Epidermal melanocyte (primary cell): Measurements from ENCODE around the gene HAO2.
"Not testable (repeated sequence)": the region's sequence is repeated elsewhere in the genome, so short reads cannot be mapped to it uniquely, and the experiment has no call there.

Source experiments
- DNase-seq: peaks from one replicate; pipeline ENCODE4 v3.0.0; 2011; ENCODE audit warnings: low spot score; ENCODE audit not compliant: insufficient read length

Gene HAO2

DNA sequence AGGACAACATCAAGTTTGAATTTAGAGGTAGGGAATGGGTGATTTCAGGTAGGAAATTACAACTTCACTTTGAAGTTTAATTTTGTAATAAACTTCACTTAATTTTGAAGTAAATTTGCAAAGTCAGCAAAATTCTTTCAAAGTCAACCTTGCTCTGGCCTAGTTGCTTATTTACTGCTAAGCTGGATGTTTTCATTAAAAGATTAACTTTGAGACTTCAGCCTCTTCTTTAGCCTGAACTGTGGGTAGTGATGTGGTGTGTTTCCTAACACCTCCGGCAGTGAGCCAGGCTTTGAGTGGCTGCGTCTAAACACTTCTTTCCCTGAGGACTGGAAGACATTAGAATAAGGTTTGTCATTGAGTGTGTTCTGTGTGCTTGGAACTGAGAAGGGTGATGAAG lies at the start of gene HAO2:
HAO2 (plus strand) TSS at position 232 of the 400 bp plus-strand sequence. CDS start 12,301 bp downstream, outside the sequence.
- DNase-seq: no peak

DNA sequence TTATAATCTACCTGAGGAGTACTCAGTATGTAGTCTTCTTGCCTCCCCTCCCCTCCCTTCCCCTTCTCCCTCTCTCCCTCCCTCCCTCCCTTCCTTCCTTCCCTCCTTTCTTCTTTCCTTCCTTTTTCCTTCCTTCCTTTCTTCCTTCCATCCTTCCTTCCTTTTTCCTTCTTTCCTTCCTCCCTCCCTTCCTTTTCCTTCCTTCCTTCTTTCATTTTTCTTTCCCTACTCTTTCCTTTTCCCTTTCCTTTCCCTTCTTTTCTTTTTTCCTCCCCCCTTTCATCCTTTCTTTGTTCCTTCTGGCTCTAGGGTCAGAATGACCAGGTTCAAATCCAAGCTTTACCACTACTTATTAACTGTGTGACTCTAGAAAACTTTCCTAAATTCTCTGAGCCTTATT lies 48.5 kb upstream of the HAO2 start:
- DNase-seq: no peak

DNA sequence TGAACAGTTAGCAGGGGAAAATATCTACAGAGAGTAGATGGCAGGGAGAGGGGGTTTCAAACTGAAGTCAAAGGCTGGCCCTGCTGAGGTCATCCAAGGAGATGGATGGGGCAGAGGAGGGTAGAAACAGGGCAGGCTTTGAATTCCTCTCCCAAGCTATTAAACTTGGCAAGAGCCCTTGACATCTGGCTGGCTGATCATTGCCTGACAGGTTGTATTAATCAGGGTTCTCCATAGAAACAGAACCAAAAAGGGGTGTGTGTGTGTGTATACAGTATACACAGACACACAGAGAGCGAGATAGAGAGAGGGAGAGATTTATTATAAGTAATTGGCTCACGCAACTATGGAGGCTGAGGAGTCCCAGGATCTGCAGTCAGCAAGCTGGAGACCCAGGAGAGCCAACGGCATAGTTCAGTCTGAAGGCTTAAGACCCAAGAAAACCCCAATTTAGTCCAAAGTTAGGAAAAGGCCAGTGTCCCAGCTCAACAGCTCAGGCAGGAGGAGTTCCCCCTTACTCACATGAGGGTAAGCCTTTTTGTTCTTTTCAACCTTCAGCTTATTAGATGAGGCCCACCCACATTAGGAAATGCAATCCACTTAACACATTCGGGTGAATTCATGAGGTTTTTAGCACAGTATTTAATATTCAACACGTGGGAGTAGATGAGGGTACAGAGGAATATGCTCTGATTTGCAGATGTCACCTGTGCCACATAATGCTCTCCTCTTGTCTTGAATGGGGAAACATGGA lies 46.7 kb upstream of the HAO2 start:
- no peak for DNase-seq

DNA sequence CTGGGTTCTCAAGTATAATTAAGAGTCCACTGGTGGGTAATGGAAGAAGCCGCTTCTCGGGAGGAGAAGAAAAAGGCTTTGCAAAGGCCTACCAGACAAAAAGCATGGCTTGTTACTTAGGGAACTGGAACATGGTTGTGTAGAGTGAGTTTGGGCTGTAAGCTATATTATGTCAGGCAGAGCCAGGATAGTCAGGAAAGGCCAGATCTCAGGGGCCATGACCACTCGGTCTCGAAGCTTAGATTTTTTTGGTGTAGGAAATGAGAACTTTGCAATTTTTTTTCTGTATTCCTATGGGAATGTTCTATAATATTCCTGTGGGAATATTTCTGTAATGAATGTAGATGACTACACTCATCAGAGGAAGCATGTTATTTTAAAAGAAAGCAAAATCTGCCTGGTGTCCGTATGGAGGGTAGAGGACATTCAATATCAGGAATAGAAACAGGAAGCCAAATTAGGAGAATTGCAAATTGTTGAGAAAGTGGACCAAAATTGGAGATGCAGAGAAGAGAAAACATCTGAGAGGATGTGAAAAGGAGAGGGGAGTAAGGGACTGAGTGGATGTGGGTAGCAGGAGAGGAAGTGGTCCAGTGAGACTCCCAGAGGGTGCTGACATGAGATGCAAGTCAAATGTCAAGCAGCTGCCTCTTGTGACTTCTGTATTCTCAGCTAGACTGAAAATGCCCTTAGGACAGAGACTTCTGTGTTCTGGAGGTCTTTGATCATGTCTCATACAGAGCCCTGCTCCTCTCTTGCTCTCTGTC lies 45.2 kb upstream of the HAO2 start:
- no peak for DNase-seq

DNA sequence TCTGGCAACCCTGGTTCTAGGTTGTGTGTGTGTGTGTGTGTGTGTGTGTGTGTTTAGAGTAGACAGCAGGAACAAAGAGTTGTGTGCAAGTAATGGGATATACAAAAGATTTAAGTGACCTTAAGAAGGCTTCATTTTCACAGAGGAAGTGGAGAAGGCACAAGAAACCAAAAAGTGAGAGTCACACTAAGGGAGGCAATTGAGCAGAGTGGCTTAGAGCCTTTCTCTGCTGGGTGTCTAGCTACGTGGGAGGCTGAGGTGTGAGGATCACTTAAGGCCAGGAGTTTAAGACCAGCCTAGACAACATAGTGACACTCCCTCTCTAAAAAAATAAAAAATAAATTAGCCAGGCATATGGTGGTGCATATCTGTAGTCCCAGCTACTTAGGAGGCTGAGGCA lies 44.4 kb upstream of the HAO2 start:
- DNase-seq: no peak

DNA sequence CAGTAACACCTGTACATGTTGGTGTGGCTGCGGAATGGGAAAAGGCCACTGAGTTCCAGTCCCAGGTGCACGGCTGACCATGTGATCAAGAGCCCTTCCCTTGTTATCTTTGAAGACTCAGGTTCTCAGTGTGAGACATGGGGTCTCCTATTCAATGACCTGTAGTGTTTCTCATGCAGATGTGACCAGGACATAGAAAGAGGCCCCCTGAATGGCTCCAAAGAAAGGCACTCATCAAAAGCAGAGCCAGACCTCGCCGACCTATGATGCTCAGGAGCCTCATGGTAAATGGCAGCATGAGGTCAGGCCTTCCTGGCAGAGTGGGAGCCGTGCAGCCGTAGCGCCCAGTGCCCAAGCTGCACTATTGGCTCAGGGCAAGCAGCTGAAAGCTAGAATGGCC lies 42.3 kb upstream of the HAO2 start:
- no peak for DNase-seq

DNA sequence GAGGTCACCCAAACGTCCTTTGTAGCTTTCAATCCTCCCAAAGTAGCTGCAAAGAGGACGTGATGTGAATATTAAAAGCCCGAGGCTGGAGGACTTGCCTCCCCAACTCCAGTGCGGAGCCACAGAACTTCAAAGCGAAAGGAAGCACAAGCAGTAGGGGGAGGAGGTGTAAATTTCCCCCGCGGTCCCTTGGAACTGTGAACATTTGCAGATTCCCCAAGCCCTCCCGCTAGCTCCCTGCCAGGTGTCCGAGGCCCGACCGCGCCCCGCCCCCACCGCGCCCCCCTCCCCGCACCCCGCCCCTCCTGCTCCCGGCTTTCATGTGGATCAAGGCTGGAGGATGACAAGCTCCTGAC lies 41.5 kb upstream of the HAO2 start:
- DNase-seq: no peak

DNA sequence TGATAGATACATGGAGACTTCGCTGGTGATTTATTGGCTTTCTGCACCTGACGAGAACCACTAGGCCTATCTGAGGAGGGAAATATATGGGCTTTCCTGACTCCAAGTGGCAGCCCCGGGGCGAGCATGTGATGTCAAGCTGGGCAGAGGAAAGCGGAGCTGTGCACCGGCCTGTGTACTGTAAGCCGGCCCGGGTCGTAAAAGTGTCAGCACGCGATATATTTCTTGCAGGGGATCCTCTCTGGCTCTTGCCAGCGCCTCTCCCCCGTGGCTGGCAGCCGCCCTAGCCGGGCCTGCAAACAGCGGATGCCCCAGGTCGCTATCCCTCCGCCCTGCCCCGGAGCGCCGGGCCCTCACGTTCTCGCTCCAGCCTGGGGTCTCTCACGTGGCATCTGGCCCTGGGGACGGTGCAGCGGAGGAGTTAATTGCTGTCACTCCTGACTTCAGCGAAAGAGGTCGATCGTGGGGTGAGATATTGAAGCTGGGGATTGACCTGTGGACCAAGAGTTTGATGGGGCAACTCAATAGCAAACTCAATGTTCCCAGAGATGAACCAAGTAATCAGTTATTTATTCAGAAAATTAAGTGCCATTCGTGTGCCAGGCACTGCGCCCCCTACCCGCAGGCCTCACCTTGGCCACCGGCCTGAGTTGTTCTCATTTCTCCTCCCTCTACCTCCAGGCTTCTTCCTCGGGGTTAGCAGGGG lies 41.0 kb upstream of the HAO2 start:
- peak; percentile 20 for DNase-seq

DNA sequence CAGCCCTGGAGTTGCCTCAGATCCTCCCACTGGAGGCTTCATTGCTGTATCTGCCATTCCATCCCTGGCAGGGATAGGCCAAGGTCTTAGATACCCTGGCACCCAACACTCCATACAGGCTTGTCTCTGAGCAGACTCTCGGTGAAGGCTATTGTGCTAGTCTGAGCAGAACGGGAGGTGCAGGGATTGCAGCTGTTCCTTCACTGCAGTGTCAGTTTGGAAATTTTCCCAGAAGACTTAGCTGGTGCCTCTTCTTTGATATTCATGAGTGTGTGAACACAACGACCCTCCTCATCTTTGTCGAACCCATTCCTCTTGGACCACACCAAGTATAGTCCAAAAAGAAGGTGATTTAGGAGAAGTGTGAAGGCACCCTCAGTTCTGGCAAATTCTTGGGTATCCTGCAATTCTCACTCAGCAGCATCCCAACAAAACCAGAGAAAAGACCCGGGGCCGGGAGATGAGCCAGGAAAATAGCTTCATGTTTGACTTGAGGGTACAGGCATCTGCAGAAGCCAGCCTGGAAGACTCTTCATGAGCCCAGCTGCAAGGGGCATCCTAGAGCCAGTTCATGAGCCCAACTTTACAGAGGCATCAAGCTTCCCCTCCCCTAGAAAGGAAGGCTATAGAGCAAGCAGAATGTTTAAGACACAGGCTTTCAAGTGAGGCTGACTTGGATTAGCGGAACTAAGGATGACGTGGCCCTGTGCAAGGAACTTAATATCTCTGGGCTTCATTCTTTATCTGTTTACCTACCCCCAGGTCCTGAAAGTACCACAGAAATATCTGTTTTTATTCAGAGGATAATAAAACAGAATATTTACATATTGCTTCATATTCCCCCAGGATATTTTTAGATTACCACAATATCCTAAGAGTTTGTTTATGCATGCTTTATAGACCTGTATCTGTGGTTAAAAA lies 38.8 kb upstream of the HAO2 start:
- DNase-seq: no peak

DNA sequence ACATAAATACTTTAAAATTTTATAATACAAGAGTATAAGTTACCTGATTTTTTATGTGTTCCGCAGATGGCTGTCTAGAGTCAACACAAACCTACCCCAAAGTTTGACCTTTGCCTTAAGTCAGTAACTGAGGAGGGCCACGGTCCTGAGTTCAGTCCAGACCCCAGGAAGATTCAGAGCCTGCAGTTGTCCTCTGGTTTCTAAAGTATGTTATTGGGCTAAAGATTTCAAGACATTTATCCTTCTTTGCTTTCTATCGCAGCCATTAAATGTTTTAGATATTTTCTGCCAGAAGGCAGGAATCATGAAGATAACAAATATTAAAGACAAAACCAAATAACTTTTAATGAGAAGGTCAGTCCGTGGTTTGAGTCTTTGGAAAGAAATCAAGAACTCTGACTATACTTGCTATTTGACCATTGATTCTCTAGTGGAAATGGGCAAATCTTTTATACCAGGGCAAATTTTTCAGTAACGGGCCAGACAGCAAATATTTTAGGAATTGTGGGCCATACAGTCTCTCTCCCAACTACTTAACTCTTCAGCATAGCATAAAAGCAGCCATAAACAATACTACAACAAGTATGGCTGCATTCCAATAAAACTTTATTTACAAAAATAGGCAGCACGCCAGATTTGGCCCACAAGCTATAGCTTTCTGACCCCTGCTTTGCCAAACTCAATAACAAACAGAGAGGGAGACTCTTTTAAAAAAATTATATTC lies 38.0 kb upstream of the HAO2 start:
- DNase-seq: no peak

DNA sequence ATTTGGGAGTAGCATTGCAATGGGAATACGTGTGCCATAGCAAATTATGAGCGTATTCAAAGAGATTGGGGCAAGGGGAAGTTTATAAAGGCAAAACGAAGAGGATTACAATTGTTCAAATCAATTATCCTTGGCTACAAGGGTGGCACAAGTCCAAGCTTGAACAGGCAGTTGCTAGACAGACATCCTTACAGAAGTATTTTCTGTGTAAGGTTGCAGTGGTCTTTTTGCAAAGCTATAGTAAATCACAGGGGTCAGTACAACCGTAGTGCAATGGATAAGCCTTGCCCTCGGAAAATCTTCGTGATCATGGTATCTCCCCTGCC lies 37.4 kb upstream of the HAO2 start:
- DNase-seq: no peak

DNA sequence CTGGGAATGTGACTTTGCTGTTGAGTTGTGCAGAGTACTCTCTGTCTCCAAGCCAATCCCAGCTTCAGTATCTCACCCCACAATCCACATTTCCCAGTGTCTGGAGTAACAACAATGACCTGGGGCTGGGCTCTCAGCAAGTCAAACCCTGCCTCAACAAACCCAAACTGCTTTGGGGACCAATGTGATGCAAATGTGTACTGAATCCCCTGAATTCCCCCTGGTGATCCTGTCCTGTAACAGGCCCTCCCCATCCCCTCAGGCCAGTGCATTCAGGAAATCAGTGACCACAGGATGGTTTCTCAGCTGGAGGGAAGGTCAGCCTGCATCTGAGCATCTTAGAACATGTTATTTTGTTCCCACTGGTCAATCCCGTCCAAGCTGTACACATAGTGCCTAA lies 36.7 kb upstream of the HAO2 start:
- no peak for DNase-seq

DNA sequence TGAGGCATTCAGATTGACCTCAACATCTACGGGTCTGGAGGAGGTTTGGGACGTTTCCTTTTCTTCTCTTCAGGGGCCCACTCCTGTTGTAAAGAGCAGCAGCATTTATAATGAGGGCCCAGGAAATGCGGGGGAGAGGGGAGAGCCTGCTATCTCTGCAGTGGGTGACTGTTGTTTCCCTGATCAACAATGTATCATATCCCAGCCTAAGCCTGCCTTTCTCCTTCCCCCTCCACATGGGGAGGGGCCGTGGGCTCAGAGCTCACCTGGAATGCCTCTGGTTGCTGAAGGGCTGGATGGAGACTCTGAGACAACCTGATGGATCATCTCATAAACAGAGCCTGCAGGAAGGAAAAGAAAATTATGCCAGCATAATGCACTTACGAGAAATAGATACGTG lies 36.0 kb upstream of the HAO2 start:
- no peak for DNase-seq

DNA sequence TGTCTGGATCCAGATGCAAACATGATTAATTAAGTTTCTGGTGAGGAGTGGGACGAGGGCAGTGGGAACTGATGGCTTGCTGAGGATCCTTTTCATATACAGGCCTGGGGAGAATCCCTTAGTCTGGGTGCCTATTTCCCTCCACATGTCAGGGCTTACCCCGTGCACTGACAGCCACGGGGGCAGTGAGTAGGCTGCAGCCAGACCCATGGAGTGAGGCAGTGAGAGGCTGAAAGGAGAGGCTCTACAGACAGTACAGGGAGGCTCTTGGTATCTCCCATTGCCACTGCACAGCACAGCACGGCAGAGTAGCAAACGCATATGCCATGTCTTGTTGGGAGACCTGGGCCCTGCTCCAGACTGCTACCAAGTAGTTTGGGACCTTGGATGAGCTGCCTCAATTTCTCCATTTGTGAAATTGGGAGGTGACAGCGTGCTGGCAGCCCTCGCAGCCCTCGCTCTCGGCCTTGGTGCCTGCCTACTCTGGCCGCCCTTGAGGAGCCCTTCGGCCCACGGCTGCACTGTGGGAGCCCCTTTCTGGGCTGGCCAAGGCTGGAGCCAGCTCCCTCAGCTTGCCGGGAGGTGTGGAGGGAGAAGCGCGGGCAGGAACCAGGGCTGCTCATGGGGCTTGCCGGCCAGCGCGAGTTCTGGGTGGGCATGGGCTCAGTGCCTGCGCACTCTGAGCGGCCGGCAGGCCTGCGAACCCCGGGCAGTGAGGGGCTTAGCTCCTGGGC lies 35.3 kb upstream of the HAO2 start:
- DNase-seq: no peak

DNA sequence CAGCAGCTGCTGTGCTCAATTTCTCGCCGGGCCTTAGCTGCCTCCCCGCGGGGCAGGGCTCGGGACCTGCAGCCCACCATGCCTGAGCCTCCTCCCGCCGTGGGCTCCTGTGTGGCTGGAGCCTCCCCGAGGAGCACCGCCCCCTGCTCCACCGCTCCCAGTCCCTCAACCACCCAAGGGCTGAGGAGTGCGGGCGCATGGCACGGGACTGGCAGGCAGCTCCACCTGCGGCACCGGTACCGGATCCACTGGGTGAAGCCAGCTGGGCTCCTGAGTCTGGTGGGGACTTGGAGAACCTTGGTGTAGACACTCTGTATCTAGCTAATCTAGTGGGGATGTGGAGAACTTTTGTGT lies 34.7 kb upstream of the HAO2 start:
- DNase-seq: not testable (repeated sequence)

DNA sequence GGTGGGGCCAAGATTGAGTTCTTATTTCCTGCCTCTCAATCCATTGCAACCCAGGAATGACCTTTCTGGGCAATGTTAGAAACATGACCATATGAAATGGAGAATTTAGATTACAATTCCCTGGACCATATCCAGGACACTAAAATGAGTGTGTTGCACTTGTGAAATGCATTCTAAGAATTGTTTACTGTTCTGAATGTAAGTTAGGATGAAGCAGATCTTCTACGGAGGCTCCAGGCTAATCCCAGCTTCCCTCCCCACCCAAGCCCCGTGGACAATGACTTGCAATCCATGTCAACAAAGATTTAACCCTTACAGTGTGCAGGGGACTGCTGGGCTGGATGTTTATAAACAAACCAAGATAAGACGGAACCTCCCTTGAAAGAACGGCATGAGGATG lies 31.7 kb upstream of the HAO2 start:
- no peak for DNase-seq

DNA sequence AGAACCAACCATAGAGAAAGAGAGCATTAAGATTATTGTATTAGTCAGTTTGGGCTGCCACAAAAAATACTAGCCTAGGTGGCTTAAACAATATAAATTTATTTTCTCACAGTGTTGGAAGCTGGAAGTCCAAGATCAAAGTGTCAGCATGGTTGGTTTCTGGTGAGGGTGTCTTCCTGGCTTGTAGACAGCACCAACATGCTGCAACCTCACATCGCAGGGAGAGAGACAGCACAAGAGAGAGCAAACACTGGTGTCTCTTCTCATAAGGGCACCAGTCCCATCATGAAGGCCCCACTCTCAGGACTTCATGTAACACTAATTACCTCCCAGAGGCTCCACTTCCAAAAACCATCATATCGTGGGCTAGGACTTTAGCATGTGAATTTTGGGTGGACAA lies 30.6 kb upstream of the HAO2 start:
- DNase-seq: no peak

DNA sequence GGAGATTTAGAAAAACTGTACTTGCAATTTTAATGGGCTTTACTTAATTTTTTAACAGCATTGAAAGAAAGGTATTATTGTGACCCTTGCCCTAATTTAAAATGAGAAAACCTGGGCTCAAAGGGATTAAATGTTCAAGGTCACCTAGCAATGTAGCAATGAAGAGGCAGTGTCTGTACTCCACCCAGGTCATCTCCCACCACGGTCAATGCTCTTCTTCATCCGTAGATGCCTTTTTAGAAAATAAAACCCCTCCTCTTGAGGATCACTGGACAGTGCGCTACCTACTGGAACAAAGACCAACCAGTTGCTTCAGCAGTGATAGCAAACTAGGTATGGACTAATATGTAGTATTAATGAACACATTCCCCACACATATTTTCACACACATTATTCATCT lies 29.8 kb upstream of the HAO2 start:
- no peak for DNase-seq

DNA sequence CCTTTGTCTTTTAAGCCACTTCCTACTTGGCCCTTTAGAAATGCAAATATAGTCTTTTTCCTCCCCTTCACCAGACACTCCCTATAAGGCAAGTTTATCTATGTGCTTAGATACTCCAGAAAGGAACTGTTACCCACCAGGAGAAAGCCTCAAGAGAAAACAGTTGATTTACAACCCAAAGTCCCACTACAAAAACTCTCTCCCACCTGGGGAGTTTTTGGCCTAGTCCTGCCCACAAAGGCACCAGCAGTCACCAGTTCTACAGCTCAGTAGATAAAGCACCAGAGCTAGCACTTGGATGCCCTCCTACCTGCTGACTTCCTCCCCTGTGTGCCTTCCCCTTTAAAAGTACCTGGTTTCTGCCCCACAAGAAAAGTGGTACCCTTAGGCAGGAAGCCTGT lies 27.7 kb upstream of the HAO2 start:
- no peak for DNase-seq

DNA sequence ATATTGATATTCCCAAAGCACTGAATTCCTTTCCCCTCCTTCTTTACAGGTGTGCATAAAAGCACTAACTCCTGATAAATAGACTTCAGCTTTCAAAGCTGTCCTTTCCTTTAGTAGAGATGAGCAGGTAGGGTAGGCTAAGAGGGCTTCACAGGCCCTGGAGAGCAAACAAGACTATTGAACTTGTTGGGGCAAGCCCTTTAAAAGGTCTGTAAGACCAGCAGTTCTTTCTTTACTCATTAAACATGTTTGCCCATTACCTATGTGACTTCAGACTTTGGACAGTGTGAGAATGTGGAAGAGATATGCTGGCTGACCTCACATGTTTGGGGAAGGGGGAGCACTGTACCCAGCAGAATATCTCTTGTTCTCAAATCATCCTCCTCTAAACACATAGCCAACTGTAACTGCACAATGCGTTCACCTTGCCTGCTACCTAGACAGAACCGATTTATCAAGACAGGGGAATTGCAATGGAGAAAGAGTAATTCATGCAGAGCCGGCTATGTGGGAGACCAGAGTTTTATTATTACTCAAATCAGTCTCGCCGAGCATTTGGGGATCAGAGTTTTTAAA lies 27.1 kb upstream of the HAO2 start:
- DNase-seq: no peak
